Body of pancreas (tissue), 4 donors: ENCODE measurements around the gene RBM44. TPM values are rescaled to one million over a fixed set of nuclear protein-coding genes. Genes with fewer than 3 reads are reported as not detected.

Experiments used
- ATAC-seq: fragments of 150-250 bp; one replicate; pipeline ENCODE4 v1.9.1; 2016
- DNase-seq, 4 donors: peaks; one replicate each; pipeline ENCODE4 v3.0.0-alpha.2; 2019
- H3K27ac ChIP-seq, 4 donors: fragments of 200-600 bp; sonication (generic); 1 replicate in 3 of 4; 2 replicates in 1 of 4; pipeline versions ENCODE4 v1.5.1 to v1.6.1; 2016 to 2019; ENCODE audit warnings: mild to moderate bottlenecking in 1 of 4, mixed read lengths in 1 of 4, moderate library complexity in 1 of 4
- H3K27me3 ChIP-seq, 2 donors: fragments of 200-600 bp; sonication (generic); one replicate each; pipeline ENCODE4 v1.6.0; 2016; ENCODE audit warnings: mild to moderate bottlenecking in 1 of 2
- H3K36me3 ChIP-seq, 2 donors: fragments of 200-600 bp; sonication (generic); replicated peaks in 1 of 2; 2 replicates each; pipeline ENCODE4 v1.5.1; 2016; ENCODE audit warnings: low read depth in 2 of 2; ENCODE audit not compliant: insufficient read depth in 1 of 2
- H3K4me1 ChIP-seq: fragments of 200-600 bp; sonication (generic); one replicate; pipeline ENCODE4 v1.6.0; 2016
- H3K4me3 ChIP-seq, 2 donors: fragments of 200-600 bp; sonication (generic); 1 replicate in 1 of 2; 2 replicates in 1 of 2; pipeline ENCODE4 v1.5.1; 2016 to 2019
- H3K9me3 ChIP-seq, 3 donors: fragments of 200-600 bp; sonication (generic); 1 replicate in 2 of 3; 2 replicates in 1 of 3; pipeline ENCODE4 v1.5.1; 2016
- CTCF ChIP-seq, 7 experiments: fragments of 450-650 bp in 4 of 7; fragments of 200-600 bp in 3 of 7; sonication (generic) in 3 of 7; IDR thresholded peaks; one replicate each; pipeline ENCODE4 v1.5.1; 2016 to 2019; ENCODE audit warnings: antibody characterized with exemption in 7 of 7
- POLR2A ChIP-seq, 3 donors: fragments of 450-650 bp; IDR thresholded peaks; one replicate each; pipeline ENCODE4 v1.6.1; 2016; ENCODE audit warnings: antibody characterized with exemption in 3 of 3, mild to moderate bottlenecking in 2 of 3
- WGBS, 2 donors: methylation state at CpG; one replicate each; pipeline ENCODE4 v1.1.5; 2017; 5-methylcytosine and 5-hydroxymethylcytosine counted together
- intact Hi-C: fragments of 100-400 bp; cut with DNase I; formaldehyde crosslinking; loops from one replicate; pipeline ENCODE4 v1.15.1; 2023
- total RNA-seq, 2 donors: library from RNA; depleted of rRNA; stranded (reverse); fragments of >200 nt; gene quantifications; one replicate each; pipeline ENCODE4 v1.1.0, GENCODE V29; 2016

RBM44 gene
- total RNA-seq, 2 donors from 2014 or later: 0.52 to 1.6 TPM

- ATAC-seq (no peak), DNase-seq (no peak)
- intact Hi-C loops: no loop called here
- H3K9me3 ChIP-seq: peaks cover 0 to 1% (median 0%) of the 10 kb centered on the region in 3 donors
- no peaks in the 10 kb centered on the region for H3K4me1 ChIP-seq
- no peak overlapping the region for H3K4me3 ChIP-seq
- no peaks in the 10 kb centered on the region for H3K27me3 ChIP-seq
- TF ChIP-seq CTCF (IDR thresholded peaks at IDR 0.05): no peak
- no peak for TF ChIP-seq POLR2A (IDR thresholded peaks at IDR 0.05)
- no peaks in the 10 kb centered on the region for H3K36me3 ChIP-seq
- H3K27ac ChIP-seq: no peak overlapping the region
- WGBS, 2 donors: 75 to 84% methylated on average over 6 of the region's 6 CpGs
Observed at GRCh38 chr2:237791977-237792727, 6.4 kb upstream of the RBM44 start.

DNA sequence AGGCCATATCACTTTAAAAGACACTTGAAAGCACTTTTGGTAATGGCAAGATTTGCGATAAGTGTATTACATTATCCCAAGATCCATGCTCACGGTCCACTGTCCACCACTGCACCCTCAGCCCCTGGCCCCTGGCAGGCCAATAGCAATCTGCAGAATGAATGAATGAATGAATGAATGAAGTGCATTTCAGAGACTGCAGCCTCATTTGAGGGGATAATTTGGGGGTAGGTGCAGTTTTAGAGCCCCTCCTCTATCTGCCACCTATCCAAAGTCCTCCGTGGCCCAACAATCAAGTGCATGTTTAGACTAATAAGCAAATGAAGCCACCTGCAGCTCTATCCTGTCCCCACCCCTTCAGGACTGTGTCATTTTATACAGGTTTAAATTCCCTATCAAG is 1.3 kb upstream of the RBM44 start:
- WGBS, 2 donors: 94% methylated on average over 3 of the region's 3 CpGs
- no peak overlapping the region for H3K4me3 ChIP-seq
- no peaks in the 10 kb centered on the region for H3K9me3 ChIP-seq
- no peaks in the 10 kb centered on the region for H3K27me3 ChIP-seq
- intact Hi-C loops: no loop called here
- H3K4me1 ChIP-seq: no peaks in the 10 kb centered on the region
- DNase-seq: no peak
- no peak overlapping the region for H3K27ac ChIP-seq
- no peaks in the 10 kb centered on the region for H3K36me3 ChIP-seq
- no peak for ATAC-seq
- TF ChIP-seq POLR2A (IDR thresholded peaks at IDR 0.05): no peak
- TF ChIP-seq CTCF (IDR thresholded peaks at IDR 0.05): no peak

DNA sequence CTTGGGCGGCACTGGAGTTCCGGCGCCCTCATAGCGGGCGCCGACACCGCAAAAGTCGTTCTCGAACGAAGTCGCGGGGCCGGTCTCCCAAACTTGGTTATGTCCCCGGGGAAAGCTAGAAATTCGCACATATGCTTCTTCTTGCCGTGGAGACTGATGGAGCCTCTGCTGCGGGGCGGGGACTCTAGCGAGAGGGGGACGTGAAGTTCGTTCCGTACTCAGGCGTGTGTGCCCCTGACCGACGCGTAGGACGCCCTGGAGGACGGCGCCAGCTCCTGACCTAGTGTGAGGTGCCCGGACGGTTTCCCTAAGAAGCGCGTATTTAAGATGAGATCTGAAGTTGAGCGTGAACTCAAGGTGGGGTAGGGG is 465 bp downstream of the RBM44 start:
- no peak overlapping the region for H3K4me3 ChIP-seq
- H3K4me1 ChIP-seq: no peaks in the 10 kb centered on the region
- H3K36me3 ChIP-seq: no peaks in the 10 kb centered on the region
- no peaks in the 10 kb centered on the region for H3K9me3 ChIP-seq
- no peaks in the 10 kb centered on the region for H3K27me3 ChIP-seq
- 87 to 96% methylated on average over 27 to 33 of the region's 34 CpGs for WGBS, 2 donors
- intact Hi-C loops: no loop called here
- TF ChIP-seq POLR2A (IDR thresholded peaks at IDR 0.05) (no peak), CTCF (IDR thresholded peaks at IDR 0.05) (no peak)
- DNase-seq: no peak
- no peak overlapping the region for H3K27ac ChIP-seq
- no peak for ATAC-seq

DNA sequence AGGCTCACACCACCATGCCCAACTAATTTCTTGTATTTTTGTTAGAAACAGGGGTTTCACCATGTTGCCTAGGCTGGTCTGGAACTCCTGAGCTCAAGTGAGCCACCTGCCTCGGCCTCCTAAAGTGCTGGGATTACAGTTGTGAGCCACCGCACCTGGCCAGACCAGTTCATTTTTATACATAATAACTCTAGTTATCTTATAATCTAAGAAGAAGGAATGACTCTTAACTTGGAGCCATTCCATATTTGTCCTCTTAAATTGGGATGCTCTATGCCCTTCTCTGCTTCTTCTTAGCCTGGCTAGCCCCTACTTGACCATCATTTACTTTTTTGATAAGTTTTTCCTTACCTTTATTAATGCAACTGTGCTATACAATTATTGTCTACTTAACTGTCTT is 2.9 kb downstream of the RBM44 start:
- no peaks in the 10 kb centered on the region for H3K36me3 ChIP-seq

More for the DNA sequence above, 2.9 kb downstream of the RBM44 start:
- no peak overlapping the region for H3K4me3 ChIP-seq
- TF ChIP-seq CTCF (IDR thresholded peaks at IDR 0.05) (no peak), POLR2A (IDR thresholded peaks at IDR 0.05) (no peak)
- ATAC-seq (no peak), DNase-seq (no peak)
- no peaks in the 10 kb centered on the region for H3K9me3 ChIP-seq
- no peaks in the 10 kb centered on the region for H3K4me1 ChIP-seq
- no peak overlapping the region for H3K27ac ChIP-seq
- WGBS, 2 donors: 81 to 98% methylated on average over 2 of the region's 2 CpGs
- intact Hi-C loops: no loop called here
- no peaks in the 10 kb centered on the region for H3K27me3 ChIP-seq
